BE2C (cell line): Measurements from ENCODE around the gene ST8SIA4.

Source experiments
- DNase-seq: peaks from one replicate; pipeline ENCODE4 v3.0.0-alpha.2; 2020
- H3K27me3 ChIP-seq: fragments of 250-450 bp; sonication (Bioruptor Pico); 2 replicates; pipeline ENCODE4 v1.5.1; 2020; ENCODE audit warnings: mild to moderate bottlenecking
- H3K36me3 ChIP-seq: fragments of 250-450 bp; sonication (Bioruptor Pico); 2 replicates; pipeline ENCODE4 v1.5.1; 2020; ENCODE audit warnings: mild to moderate bottlenecking
- H3K4me1 ChIP-seq: fragments of 250-450 bp; sonication (Bioruptor Pico); 2 replicates; pipeline ENCODE4 v1.5.1; 2020
- H3K4me3 ChIP-seq: 2 replicates; pipeline ENCODE4 v1.5.1; 2011; ENCODE audit warnings: low read depth, low read length
- H3K9me3 ChIP-seq: fragments of 250-450 bp; sonication (Bioruptor Pico); 2 replicates; pipeline ENCODE4 v1.5.1; 2020
- TF ChIP-seq, protein P1 (sequence below): IDR thresholded peaks from 2 replicates; pipeline ENCODE4 v1.5.1; 2012; ENCODE audit warnings: mild to moderate bottlenecking, low read depth, low read length

ST8SIA4 gene

GRCh38 chr5:100853582-100853981 lies 49.5 kb downstream of the ST8SIA4 start:
- no peaks in the 10 kb centered on the region for H3K9me3 ChIP-seq
- H3K27me3 ChIP-seq = no peaks in the 10 kb centered on the region
- H3K4me3 ChIP-seq = no peak overlapping the region
- peaks cover 13% of the 10 kb centered on the region for H3K4me1 ChIP-seq
- no peaks in the 10 kb centered on the region for H3K36me3 ChIP-seq
- TF ChIP-seq, protein P1, sequence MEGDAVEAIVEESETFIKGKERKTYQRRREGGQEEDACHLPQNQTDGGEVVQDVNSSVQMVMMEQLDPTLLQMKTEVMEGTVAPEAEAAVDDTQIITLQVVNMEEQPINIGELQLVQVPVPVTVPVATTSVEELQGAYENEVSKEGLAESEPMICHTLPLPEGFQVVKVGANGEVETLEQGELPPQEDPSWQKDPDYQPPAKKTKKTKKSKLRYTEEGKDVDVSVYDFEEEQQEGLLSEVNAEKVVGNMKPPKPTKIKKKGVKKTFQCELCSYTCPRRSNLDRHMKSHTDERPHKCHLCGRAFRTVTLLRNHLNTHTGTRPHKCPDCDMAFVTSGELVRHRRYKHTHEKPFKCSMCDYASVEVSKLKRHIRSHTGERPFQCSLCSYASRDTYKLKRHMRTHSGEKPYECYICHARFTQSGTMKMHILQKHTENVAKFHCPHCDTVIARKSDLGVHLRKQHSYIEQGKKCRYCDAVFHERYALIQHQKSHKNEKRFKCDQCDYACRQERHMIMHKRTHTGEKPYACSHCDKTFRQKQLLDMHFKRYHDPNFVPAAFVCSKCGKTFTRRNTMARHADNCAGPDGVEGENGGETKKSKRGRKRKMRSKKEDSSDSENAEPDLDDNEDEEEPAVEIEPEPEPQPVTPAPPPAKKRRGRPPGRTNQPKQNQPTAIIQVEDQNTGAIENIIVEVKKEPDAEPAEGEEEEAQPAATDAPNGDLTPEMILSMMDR = no peak
- DNase-seq = no peak

GRCh38 chr5:100852988-100853449 lies 50.1 kb downstream of the ST8SIA4 start:
- H3K36me3 ChIP-seq = no peaks in the 10 kb centered on the region
- no peak overlapping the region for H3K4me3 ChIP-seq
- DNase-seq = no peak
- TF ChIP-seq, protein P1 = no peak
- peaks cover 13% of the 10 kb centered on the region for H3K4me1 ChIP-seq
- H3K27me3 ChIP-seq = no peaks in the 10 kb centered on the region
- H3K9me3 ChIP-seq = no peaks in the 10 kb centered on the region

DNA sequence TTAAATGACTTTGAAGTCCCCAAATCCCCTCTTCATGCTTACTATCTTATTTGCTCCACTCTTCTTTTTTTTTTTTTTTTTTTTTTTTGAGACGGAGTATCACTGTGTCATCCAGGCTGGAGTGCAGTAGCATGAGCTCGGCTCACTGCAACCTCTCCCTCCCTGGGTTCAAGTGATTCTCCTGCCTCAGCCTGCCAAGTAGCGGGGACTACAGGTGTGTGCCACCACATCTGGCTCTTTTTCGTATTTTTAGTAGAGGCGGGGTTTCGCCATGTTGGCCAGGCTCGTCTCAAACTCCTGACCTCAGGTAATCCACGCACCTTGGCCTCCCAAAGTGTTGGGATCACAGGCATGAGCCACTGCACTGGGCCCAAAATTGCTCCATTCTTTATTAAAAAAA lies 51.0 kb downstream of the ST8SIA4 start:
- DNase-seq = no peak
- H3K36me3 ChIP-seq = no peaks in the 10 kb centered on the region
- H3K4me3 ChIP-seq = no peak overlapping the region
- H3K9me3 ChIP-seq = no peaks in the 10 kb centered on the region
- peaks cover 13% of the 10 kb centered on the region for H3K4me1 ChIP-seq
- TF ChIP-seq, protein P1 = no peak
- no peaks in the 10 kb centered on the region for H3K27me3 ChIP-seq

DNA sequence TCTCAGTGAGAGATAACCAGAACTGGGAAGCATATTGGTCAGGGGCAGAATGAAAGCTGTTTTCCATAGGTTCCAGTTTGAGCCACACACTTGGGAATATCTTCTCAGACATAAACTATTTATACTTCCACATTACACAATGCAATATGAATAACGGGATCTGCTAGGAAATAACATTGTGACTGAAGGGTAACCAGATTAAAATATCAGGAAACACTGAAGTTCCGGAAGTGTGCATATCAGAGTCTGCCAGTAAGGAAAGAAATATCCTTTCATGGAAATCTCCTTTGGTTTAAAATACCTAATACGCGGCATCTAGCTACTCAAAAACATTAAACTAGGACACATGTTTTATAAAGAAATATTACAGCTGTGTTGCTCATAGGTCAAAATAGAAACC lies 56.3 kb downstream of the ST8SIA4 start:
- Histone ChIP-seq H3K4me3 (no peak overlapping the region), H3K27me3 (no peaks in the 10 kb centered on the region), H3K4me1 (no peaks in the 10 kb centered on the region), H3K9me3 (no peaks in the 10 kb centered on the region), H3K36me3 (no peaks in the 10 kb centered on the region)
- no peak for DNase-seq
- TF ChIP-seq, protein P1 = no peak

DNA sequence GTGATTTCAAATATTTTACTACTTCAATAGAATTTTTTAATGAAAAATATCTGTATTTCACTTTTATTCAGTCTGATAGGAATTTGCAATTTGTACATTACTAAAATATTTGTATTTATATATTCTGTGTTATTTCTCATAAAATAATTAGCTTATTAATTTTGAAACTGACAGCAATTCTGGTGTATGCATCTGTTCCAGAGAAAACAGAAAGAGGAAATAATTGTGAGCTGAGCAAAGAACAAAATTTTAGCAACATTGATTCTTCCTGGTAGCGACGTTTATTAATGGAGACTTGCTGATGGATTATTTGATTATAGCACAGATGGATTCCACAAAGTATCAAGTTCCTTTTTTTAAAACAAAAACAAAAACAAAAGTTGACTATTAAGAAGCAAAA lies 61.0 kb downstream of the ST8SIA4 start:
- H3K4me3 ChIP-seq = no peak overlapping the region
- no peaks in the 10 kb centered on the region for H3K9me3 ChIP-seq
- H3K4me1 ChIP-seq = no peaks in the 10 kb centered on the region; the same call in 1 of the 2 replicates
- TF ChIP-seq, protein P1 = no peak
- DNase-seq = no peak
- H3K27me3 ChIP-seq = no peaks in the 10 kb centered on the region
- H3K36me3 ChIP-seq = no peaks in the 10 kb centered on the region

DNA sequence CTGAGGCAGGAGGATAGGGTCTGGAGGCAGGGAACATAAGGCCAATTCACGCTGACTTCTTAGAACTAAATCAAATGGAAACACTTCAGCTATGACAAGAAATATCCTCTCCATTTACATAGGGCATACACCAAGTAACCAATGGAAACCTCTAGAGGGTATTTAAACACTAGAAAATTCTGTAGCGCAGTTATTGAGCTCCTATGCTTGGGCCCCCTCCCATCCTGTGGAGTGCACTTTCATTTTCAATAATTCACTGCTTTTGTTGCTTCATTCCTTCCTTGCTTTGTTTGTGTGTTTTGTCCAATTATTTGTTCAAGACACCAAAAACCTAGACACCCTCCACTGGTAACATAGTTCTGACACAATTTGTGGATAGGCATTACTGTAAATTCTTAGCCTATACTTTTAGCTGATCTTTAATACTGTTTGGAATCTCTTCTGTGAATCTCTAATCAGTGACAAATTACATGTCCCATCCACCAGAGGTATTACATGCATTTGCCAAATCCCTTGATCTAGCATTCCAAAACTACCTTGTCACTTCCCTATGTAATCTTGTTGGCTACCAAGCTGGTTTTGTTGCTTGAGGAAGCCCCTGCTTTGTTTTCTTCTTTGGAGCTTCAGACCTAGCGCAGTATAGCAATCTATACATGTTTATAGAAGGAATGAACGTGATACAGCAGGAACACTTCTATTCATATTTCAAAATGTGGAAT lies 61.6 kb downstream of the ST8SIA4 start:
- Histone ChIP-seq H3K27me3 (no peaks in the 10 kb centered on the region), H3K4me1 (no peaks in the 10 kb centered on the region; the same call in 1 of the 2 replicates), H3K9me3 (no peaks in the 10 kb centered on the region), H3K4me3 (no peak overlapping the region), H3K36me3 (no peaks in the 10 kb centered on the region)
- TF ChIP-seq, protein P1 = no peak
- no peak for DNase-seq
